ENCODE results near the gene TIPIN. TPM values are rescaled to one million over a fixed set of nuclear protein-coding genes. Genes with fewer than 3 reads are reported as not detected.

TIPIN gene
- total RNA-seq, 2 donors from 2014 or later = 22.9 to 35.8 TPM

DNA sequence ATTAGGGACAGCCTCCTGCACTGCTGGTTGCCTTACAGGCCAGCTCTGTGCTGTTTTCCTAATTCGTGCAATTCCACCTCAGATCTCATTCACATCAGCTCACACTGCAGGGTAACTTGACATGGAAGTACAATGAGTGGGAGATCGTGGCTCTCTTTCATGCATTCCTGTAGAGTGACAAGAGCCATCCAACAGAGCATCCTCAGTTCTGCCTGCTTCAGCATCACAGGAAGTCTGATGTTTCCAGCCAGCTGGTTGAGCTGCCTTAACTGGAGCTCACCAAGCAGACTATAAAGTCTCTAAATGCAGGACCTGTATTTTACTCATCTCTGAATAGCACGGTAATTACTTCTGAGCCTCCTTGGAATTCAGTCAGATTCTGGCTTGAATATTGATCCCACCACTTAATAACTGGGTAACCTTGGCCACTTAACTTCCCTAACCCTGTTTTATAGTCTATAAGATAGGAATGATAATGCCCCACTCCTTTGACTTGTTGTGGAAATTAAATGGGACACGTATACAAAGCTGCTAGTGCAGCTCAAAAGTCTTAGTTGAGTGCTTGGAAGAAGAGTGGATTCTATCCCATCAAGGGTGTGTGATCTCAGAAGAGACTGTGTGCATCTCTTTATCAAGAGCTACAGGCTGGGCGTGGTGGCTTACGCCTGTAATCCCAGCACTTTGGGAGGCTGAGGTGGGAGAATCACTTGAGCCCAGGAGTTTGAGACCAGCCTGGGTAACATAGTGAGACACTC lies 64.5 kb downstream of the TIPIN start:
- no peaks in the 10 kb centered on the region for H3K27me3 Mint-ChIP-seq (ENCODE audit: low read depth)
- peaks cover 0 to 2% of the 10 kb centered on the region in 2 donors for H3K36me3 Mint-ChIP-seq (ENCODE audit: insufficient read depth in 2 of 2)
- peaks cover 55% of the 10 kb centered on the region for H3K4me1 Mint-ChIP-seq (ENCODE audit: low read depth)
- ATAC-seq (replicated peaks in 1 of 2) (no peak), DNase-seq (peak in 1 of 2 donors; percentile 3)
- no peaks in the 10 kb centered on the region for H3K9me3 Mint-ChIP-seq
- H3K4me3 Mint-ChIP-seq = peak overlapping the region; percentile 94 to 95
- H3K27ac Mint-ChIP-seq = peak overlapping the region; percentile 98

DNA sequence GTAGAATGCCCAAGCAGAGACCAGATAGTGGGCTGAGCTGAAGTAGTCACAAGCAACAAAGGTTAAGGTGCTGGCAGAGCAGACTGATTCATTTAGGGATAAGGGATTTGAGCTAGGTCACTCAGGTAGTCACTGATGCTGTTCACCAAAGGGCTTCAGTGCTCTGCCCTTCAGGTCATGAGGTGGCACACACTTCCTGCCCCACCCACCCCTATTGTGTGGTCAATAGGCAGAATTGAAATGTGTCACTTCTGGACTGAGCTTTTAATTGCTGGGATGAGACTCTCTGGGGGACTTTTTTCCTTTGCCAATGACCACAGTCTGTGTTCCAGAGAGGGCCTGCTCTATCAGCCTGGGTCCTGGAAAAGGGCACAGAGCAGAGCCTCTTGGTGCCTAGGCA lies 66.0 kb downstream of the TIPIN start:
- peaks cover 0 to 2% of the 10 kb centered on the region in 2 donors for H3K36me3 Mint-ChIP-seq (ENCODE audit: insufficient read depth in 2 of 2)
- ATAC-seq (replicated peaks in 1 of 2) = peak; percentile 7 to 32
- H3K27me3 Mint-ChIP-seq (ENCODE audit: low read depth) = no peaks in the 10 kb centered on the region
- H3K4me1 Mint-ChIP-seq (ENCODE audit: low read depth) = peaks cover 41% of the 10 kb centered on the region
- H3K4me3 Mint-ChIP-seq = no peak overlapping the region
- H3K9me3 Mint-ChIP-seq = no peaks in the 10 kb centered on the region
- DNase-seq = peak; percentile 21 to 28
- H3K27ac Mint-ChIP-seq = peak overlapping the region; percentile 1

DNA sequence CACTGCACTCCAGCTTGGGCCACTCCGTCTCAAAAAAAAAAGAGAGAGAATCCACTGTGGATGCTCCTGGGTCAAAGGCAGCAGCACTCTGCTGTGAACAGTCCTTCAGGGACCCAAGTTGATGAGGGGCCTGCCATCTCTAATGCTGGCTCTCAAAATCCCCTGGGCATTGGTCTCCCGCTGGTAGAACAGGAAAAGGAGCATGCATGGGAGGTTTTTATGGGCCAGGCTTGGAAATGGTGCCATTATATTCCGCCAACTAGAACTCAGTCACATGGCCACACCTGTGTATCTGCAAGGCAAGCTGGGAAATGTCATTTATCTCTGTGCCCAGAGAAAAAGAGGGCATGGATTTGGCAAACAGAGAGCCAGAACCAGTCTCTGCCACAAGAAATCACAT lies 66.5 kb downstream of the TIPIN start:
- ATAC-seq (replicated peaks in 1 of 2) (no peak), DNase-seq (no peak)
- Mint-ChIP-seq H3K36me3 (ENCODE audit: insufficient read depth in 2 of 2) (peaks cover 0 to 2% of the 10 kb centered on the region in 2 donors), H3K27ac (peak overlapping the region; percentile 1), H3K9me3 (no peaks in the 10 kb centered on the region), H3K4me3 (no peak overlapping the region), H3K4me1 (ENCODE audit: low read depth) (peaks cover 36% of the 10 kb centered on the region), H3K27me3 (ENCODE audit: low read depth) (no peaks in the 10 kb centered on the region)

DNA sequence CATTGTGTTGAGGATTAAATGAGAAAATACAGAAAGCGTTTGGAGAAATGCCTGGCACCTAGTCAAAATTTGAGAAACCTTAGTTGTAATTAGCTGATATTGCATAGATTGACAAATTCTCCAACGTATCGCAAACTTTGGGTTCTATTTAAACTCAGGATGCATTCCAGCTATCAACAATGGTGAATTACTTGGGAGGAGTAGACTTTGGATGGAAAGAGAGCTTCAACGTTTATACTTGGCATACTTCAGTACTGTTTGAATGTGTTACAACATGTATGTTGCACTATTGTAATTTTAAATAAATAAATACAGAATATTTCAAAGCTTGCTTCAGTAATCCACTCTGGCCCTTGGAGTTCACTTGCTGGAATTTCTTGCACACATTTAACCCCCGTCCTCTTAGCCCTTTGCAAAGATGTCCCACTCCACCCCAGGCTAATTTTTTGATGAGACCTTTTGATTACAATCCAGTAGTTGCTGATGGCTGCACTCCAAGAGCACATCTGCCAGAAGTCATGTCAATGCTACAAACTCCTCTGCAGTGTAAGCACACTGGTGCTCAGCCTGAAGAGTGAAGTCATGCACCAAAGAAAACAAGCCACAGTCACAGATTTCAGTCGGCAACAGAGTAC lies 67.8 kb downstream of the TIPIN start:
- no peak overlapping the region for H3K27ac Mint-ChIP-seq

GRCh38 chr15:66288093-66288492 lies 68.4 kb downstream of the TIPIN start:
- no peaks in the 10 kb centered on the region for H3K9me3 Mint-ChIP-seq
- H3K27me3 Mint-ChIP-seq (ENCODE audit: low read depth) = no peaks in the 10 kb centered on the region
- no peak for ATAC-seq (replicated peaks in 1 of 2)
- peak overlapping the region; percentile 73 for H3K27ac Mint-ChIP-seq
- peaks cover 0 to 2% of the 10 kb centered on the region in 2 donors for H3K36me3 Mint-ChIP-seq (ENCODE audit: insufficient read depth in 2 of 2)
- no peak overlapping the region for H3K4me3 Mint-ChIP-seq
- peaks cover 26% of the 10 kb centered on the region for H3K4me1 Mint-ChIP-seq (ENCODE audit: low read depth)
- DNase-seq = no peak

More for the DNA sequence above, 67.8 kb downstream of the TIPIN start:
- DNase-seq = no peak
- Mint-ChIP-seq H3K36me3 (ENCODE audit: insufficient read depth in 2 of 2) (peaks cover 0 to 2% of the 10 kb centered on the region in 2 donors), H3K4me3 (no peak overlapping the region), H3K27me3 (ENCODE audit: low read depth) (no peaks in the 10 kb centered on the region), H3K9me3 (no peaks in the 10 kb centered on the region), H3K4me1 (ENCODE audit: low read depth) (peaks cover 26% of the 10 kb centered on the region)
- no peak for ATAC-seq (replicated peaks in 1 of 2)

DNA sequence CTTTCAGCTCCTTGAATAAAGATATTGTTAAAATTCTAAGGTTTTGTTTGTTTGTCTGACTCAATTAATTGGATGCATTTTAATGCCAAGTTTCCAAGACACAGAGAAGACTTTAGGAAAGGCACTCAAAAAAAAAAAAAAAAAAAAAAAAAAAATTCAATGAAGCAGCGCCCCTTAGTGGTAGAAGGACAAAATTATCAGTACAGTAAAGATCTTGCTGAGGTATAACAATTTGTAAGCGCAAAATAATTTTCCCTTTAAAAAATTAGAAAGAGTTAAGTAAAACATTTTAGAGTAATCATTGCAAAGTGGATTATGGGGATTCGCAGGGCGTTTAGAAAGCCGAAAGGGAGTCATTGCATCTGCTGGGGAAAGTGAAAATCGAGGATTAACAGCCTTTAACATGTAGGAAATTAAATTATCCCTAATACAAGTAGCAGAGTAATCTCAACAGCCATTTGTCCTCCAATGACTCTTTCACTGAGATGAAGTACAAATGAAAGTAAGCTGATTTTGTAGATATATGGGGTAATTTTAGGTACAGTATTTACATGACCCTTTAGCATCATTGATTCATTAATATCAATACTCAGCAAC lies 68.9 kb downstream of the TIPIN start:
- H3K9me3 Mint-ChIP-seq = no peaks in the 10 kb centered on the region
- no peak overlapping the region for H3K4me3 Mint-ChIP-seq
- peaks cover 24% of the 10 kb centered on the region for H3K4me1 Mint-ChIP-seq (ENCODE audit: low read depth)
- peak overlapping the region; percentile 73 for H3K27ac Mint-ChIP-seq
- DNase-seq = no peak
- H3K36me3 Mint-ChIP-seq (ENCODE audit: insufficient read depth in 2 of 2) = peaks cover 0 to under 1% of the 10 kb centered on the region in 2 donors
- H3K27me3 Mint-ChIP-seq (ENCODE audit: low read depth) = no peaks in the 10 kb centered on the region
- no peak for ATAC-seq (replicated peaks in 1 of 2)

Other genes starting within 250 kb of the TIPIN start
- gene MEGF11, start 102.9 kb downstream of the TIPIN start, total RNA-seq = not detected
- gene DIS3L, start 63.1 kb downstream of the TIPIN start, total RNA-seq = 10 to 100 TPM; 22.2 to 31.5 TPM
- gene MAP2K1, start 30.2 kb upstream of the TIPIN start, total RNA-seq = 10 to 100 TPM; 83.3 to 98.1 TPM
- 10 to 100 TPM; 29.9 to 32.2 TPM for gene SNAPC5, start 141.1 kb upstream of the TIPIN start, total RNA-seq
- gene RPL4, start 148.2 kb upstream of the TIPIN start, total RNA-seq = 1,000 to 10,000 TPM; 4,175 to 4,250 TPM
- 10 to 100 TPM; 25.0 to 25.1 TPM for gene ZWILCH, start 148.6 kb upstream of the TIPIN start, total RNA-seq
- gene LCTL, start 209.3 kb upstream of the TIPIN start, total RNA-seq = not detected

All from activated T-cell treated with anti-CD3 and anti-CD28 coated beads, Interleukin-2, amount 50 U/mL, for 72 hours (primary cell).